H7 (cell line): ENCODE measurements around the gene ZIC4. TPM values are rescaled to one million over a fixed set of nuclear protein-coding genes. Genes with fewer than 3 reads are reported as not detected.
A peak's percentile ranks its signal among the peaks of the same experiment; 100 is the strongest.

Source experiments
- DNase-seq: peaks from one replicate; pipeline ENCODE4 v3.0.0; 2012
- H3K27me3 ChIP-seq: 2 replicates; pipeline ENCODE4 v1.6.0; 2011; ENCODE audit warnings: mild to moderate bottlenecking, low read length; ENCODE audit not compliant: control insufficient read depth, insufficient read depth
- H3K36me3 ChIP-seq: replicated peaks from 2 replicates; pipeline ENCODE4 v1.5.1; 2011; ENCODE audit warnings: low read length; ENCODE audit not compliant: control insufficient read depth, insufficient read depth
- H3K4me3 ChIP-seq: 2 replicates; pipeline ENCODE4 v1.5.1; 2011; ENCODE audit warnings: low read depth, mild to moderate bottlenecking, control low read depth, low read length, moderate library complexity; ENCODE audit not compliant: insufficient read depth
- total RNA-seq: library from RNA; depleted of rRNA; stranded (reverse); fragments of >200 nt; shearing (Covaris generic); gene quantifications from 2 replicates; pipeline ENCODE4 v1.2.3, GENCODE V29; 2014

Gene ZIC4
- total RNA-seq, 1 experiment from 2014 or later = 0.59 TPM

- no peaks in the 10 kb centered on the region for H3K36me3 ChIP-seq
- no peak overlapping the region for H3K4me3 ChIP-seq
- DNase-seq = peak; percentile 24
- H3K27me3 ChIP-seq = peaks cover 88% of the 10 kb centered on the region
These were observed 2.1 kb downstream of the ZIC4 start for GRCh38 chr3:147404000-147404799.

DNA sequence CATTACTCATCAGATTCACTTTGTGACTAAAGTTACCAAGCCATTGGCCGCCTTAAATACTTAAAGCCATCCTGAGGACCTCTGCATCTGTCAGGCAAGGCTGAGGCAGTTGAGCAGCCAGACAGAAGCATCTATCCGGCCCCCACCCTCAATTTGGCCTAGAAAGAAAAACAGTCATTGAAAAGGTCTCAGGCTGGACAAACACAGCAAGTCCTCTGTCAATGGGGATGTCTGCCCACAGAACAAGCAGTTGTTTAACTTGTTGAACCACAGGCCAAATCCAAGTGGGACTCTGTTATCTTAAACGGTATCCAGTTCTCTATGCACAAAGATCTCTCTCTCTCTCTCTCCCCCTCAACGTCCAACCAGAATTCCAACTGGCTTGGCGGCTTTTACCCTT, 2.8 kb downstream of the ZIC4 start:
- Histone ChIP-seq H3K4me3 (no peak overlapping the region), H3K36me3 (no peaks in the 10 kb centered on the region), H3K27me3 (peaks cover 92% of the 10 kb centered on the region)
- no peak for DNase-seq

DNA sequence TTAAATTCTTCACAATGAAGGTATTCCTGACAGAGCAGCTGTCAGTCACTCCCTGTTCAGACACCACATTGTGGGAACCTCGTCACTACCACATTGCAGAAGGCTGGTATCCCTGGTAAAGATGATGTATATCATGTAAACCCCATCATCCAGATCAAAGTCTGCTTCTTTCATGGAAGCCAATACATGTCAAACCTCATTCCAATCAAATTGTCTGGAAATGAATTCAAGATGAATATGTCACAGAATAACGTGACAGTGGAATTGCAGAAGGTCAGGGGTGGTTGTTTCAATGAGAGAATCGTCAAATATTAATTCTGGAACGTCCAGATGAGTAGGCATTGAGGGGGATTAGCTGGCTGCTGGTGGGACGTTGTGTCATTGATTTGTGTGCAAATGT, 4.2 kb downstream of the ZIC4 start:
- Histone ChIP-seq H3K36me3 (no peaks in the 10 kb centered on the region), H3K27me3 (peaks cover 92% of the 10 kb centered on the region), H3K4me3 (no peak overlapping the region)
- no peak for DNase-seq

DNA sequence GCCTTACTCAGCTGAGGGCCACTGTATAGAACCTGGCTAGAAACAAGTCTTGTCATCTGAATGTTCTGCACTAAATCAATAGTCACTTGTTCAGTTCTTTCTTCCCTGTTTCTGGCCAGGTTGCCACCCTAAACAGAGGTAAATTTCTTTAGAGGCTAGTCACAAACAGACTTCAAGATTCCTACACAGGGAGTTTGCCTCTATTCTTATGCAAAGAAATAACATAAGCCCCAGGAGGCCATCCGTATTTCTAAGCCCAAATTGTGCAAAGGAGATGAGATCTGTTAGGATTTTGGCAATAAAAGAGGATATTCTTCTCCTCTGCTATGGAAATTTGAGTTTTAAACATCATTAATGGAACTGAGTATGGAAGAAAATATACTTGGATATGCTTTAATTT, 4.9 kb downstream of the ZIC4 start:
- Histone ChIP-seq H3K36me3 (no peaks in the 10 kb centered on the region), H3K27me3 (peaks cover 92% of the 10 kb centered on the region), H3K4me3 (no peak overlapping the region)
- no peak for DNase-seq

- no peak overlapping the region for H3K4me3 ChIP-seq
These were observed 5.3 kb downstream of the ZIC4 start for GRCh38 chr3:147400999-147401398.

DNA sequence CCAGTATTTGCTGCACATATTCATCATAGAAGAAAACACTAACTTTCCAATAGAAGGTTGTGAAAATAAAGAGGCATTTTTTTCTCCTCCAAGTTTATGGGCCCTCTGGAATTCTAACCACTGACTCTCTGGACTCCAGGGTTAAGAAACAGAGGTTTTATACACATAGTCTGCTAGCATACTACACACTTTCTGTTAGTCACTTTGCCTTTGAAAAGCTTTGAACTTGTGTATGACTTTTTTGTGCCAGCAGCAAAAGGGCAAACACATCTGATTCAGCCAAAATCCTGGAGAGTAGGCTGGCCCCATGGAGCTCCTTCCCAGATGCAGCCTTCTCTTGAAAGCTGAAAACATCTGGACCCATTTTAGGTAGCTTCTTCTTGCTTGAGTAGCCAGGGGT, 6.2 kb downstream of the ZIC4 start:
- DNase-seq = no peak
- H3K27me3 ChIP-seq = peaks cover 92% of the 10 kb centered on the region
- H3K4me3 ChIP-seq = no peak overlapping the region
- no peaks in the 10 kb centered on the region for H3K36me3 ChIP-seq

More at GRCh38 chr3:147400999-147401398, 5.3 kb downstream of the ZIC4 start:
- Histone ChIP-seq H3K27me3 (peaks cover 92% of the 10 kb centered on the region), H3K36me3 (no peaks in the 10 kb centered on the region)
- no peak for DNase-seq

DNA sequence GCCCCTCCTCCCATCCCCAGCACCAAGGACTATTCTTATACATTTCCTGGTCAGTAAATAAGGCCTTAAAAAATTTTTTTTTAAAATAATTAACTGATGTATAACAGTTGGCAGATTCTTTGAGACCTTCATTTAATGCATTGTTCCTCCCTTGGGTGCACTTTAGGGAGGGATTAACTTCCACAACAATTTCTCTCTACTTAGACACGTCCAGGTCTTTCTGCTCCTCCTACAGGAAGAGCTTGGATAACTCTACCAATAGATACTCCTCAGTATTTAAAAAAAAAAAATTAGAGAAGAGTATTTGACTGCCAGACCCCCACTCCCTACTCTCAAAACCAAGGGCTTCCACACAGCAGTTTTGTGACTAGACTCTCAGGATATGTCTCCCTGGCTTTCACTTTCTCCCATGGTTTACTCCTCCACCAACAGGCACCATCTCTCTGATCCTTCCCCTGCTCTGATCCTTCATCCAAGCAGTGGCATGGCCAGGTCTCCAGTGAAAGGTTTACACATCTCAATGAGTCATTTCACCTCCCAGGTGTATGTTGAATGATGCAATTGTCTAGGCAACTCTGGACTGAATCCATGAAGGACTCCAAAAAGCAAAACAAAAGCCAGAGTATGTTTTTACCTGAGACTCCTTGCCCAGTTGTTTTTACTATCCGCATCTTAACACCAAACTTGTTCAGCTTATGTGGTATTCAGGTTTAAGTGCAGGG, 7.4 kb downstream of the ZIC4 start:
- Histone ChIP-seq H3K27me3 (peaks cover 92% of the 10 kb centered on the region), H3K4me3 (no peak overlapping the region), H3K36me3 (no peaks in the 10 kb centered on the region)
- DNase-seq = no peak

DNA sequence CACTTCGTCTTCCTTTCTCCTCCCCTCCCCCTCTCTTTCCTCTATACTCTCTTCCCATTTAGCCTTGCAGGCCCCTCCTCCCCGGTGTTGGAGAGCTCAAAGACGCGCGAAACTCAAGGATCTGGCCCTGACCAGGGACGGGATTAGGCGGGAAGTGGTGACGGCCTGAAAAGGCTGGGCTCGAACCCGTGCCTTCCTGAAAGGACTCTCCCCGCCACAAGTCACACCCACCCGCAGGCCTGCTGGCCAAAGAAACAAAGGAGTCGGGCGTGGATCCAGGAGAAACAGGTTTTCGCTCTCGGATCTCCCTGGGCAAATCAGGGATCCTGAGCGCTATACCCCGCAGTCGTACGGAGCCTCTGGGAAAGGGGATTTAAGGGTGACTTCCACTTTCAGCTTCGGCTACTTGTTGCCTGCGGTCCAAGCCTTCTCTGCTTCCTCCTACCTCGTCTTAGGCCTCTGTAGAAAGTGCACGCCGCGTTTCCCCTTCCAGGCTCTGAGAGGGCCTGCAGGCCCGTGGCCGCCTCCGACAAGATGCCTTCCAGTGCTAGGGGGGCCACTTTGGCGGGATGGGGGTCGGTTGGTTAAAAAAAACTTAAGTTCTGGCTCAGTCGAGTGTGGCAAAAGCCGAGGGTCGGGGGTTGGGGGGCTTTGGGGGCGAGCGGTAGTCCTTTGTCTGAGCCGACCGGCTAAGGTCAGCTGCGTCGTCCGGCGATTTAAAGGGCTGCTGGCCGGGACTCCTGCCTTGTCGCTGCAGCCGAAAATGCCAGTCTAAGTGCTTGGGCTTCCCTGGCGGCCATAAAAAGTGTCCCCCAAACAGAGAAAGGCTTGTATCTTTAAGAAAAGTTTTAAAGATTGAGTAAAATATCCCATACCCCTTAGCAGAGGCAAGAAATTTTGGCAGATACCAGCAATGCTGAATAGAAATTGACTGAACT, 8.2 kb downstream of the ZIC4 start:
- Histone ChIP-seq H3K4me3 (peak overlapping the region; percentile 56), H3K36me3 (no peaks in the 10 kb centered on the region), H3K27me3 (peaks cover 91% of the 10 kb centered on the region)
- DNase-seq = peak; percentile 75

DNA sequence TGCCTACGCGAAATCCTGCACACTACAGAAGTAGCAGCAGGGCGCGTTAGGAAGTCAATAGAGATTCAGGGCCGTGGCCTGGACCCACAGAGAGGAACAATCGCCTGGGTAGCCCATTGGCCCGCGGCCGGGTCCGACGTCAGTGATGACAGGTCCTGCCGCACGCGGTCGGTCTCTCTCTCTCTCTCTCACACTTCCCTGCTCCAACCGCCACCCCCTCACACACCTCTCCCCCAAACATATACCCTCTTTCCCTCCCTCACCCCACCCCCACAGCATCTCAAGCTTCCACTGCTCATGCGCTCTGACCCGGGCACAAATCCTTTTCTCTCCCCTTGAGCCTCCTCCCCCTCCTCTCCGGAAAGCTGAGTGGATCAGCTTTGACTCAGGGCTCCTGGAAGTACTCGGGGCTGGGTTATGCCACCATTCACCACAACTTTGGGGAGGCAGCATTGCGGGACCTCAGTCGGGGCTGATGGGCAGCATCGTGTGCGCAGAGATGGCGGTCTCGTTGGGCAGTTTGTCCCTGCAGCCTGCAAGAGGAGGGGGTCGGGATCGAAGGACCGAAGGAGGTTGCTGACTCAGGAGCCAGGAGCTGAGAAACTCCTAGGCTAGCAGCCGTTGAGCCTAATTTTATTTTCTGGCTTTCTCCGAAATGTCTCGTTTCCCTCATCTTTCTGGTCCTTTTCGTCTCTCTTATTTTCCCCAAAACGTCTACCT, 9.0 kb downstream of the ZIC4 start:
- peaks cover 90% of the 10 kb centered on the region for H3K27me3 ChIP-seq
- no peaks in the 10 kb centered on the region for H3K36me3 ChIP-seq
- peak overlapping the region; percentile 56 for H3K4me3 ChIP-seq
- peak; percentile 88 for DNase-seq

DNA sequence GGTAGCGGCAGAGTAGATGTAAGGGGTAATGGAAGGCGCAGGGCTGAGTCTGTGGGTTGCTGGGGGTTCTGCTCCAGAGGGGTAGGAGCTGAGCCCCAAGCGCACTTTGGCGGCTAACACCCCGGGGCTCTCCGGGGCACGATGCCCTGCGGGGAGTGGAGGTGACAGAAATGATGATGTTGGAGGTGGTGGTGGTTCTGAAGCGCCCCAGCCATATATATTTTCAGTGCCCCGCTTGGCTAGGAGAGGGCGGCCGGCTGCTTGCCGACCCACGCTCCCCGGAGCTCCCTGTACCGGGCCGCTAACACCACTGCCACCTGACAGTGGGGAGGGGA, 9.7 kb downstream of the ZIC4 start:
- Histone ChIP-seq H3K4me3 (peak overlapping the region; percentile 16), H3K36me3 (no peaks in the 10 kb centered on the region)
- no peak for DNase-seq

DNA sequence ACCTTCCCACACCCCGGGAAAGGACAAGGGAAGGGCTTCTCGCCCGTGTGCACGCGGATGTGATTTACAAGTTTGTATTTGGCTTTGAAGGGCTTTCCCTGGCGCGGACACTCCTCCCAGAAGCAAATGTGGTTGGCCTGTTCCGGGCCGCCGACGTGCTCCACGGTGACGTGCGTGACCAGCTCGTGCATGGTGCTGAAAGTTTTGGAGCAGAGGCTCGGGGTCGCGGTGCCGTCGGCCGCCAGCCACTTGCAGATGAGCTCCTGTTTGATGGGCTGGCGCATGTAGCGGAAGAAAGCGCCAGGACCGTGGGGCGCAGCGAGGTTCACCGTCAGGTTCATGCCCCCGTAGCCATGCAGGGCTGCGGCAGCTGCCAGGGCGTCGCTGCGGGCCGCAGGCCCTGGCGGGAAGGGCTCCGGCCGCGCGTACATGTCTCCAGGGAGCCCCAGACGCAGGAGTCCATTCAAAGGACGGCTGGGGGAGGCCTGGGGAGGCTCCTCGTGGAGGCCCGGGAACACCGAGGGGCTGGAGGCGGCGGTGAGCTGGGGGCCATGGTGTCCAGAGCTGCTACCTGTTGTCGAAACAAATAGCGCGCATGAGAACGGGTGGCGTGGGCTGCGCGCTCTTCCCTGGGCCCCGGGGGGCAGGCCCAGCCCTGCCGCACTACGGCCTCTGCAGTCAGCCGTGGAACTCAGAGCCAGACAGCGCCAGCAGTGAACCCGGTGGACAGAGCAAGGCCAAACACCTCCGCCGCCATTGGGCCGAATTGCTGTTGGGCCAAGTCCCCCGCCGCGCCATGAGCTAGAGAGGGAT, 10.2 kb downstream of the ZIC4 start:
- peak overlapping the region; percentile 16 for H3K4me3 ChIP-seq
- DNase-seq = peak; percentile 74
- no peaks in the 10 kb centered on the region for H3K36me3 ChIP-seq
- H3K27me3 ChIP-seq = peaks cover 95% of the 10 kb centered on the region

More for the DNA sequence above, 9.7 kb downstream of the ZIC4 start:
- H3K27me3 ChIP-seq = peaks cover 93% of the 10 kb centered on the region

DNA sequence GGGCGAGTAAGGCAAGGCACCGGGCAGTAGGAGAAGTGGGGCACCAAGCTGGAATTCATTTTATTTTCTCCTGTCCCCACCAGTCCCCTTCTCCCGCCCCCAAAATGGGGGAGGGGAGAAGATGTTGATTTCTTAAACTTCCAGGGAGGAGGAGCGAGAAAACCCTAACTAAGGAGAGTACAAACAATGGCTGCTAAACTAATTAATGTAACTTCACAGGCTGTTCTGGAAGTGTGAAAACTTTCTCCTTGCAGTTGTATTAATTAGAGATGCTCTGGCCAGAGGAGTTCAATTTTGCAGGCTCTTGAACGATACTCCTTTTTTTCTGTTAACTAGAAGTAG, 11.5 kb downstream of the ZIC4 start:
- Histone ChIP-seq H3K27me3 (peaks cover 95% of the 10 kb centered on the region), H3K36me3 (no peaks in the 10 kb centered on the region), H3K4me3 (no peak overlapping the region; the same call in 1 of the 2 replicates)
- no peak for DNase-seq
